ENCODE measurements around the gene SMC1B. TPM values are rescaled to one million over a fixed set of nuclear protein-coding genes. Genes with fewer than 3 reads are reported as not detected.

Gene SMC1B
- total and polyA plus RNA-seq, 2 experiments from 2014 or later, result 0.10 TPM; not detected in 1

- H3K27ac ChIP-seq, result no peak overlapping the region
- no peaks in the 10 kb centered on the region for H3K9me3 ChIP-seq (ENCODE audit: low read depth)
- no peak overlapping the region for H3K4me2 ChIP-seq
- no peaks in the 10 kb centered on the region for H3K9me2 ChIP-seq (replicated peaks; ENCODE audit: insufficient read depth)
- no peaks in the 10 kb centered on the region for H3K27me3 ChIP-seq
- H4K20me1 ChIP-seq (ENCODE audit: insufficient read depth, poor library complexity, severe bottlenecking), result no peaks in the 10 kb centered on the region
- no peaks in the 10 kb centered on the region for H3K36me3 ChIP-seq (replicated peaks; ENCODE audit: insufficient read depth, low read depth)
- WGBS (ENCODE audit: low lambda C conversion rate, missing lambda C conversion rate), result 74% methylated on average over 3 of the region's 3 CpGs
- TF ChIP-seq CTCF (IDR thresholded peaks at IDR 0.05; ENCODE audit: poor library complexity), result no peak
- TF ChIP-seq EZH2 (IDR thresholded peaks at IDR 0.05; ENCODE audit: borderline replicate concordance), result no peak
- TF ChIP-seq EZH2phosphoT487 (IDR thresholded peaks at IDR 0.05; ENCODE audit: low read depth, severe bottlenecking, unreplicated experiment), result no peak
- no peaks in the 10 kb centered on the region for H3K4me1 ChIP-seq (ENCODE audit: insufficient read depth)
- no peaks in the 10 kb centered on the region for H3K79me2 ChIP-seq
- no peak overlapping the region for H3K4me3 ChIP-seq
- H2AFZ ChIP-seq, result no peak overlapping the region
- no peak for DNase-seq (ENCODE audit: low spot score)
Measured at GRCh38 chr22:45366713-45367112, 46.7 kb downstream of the SMC1B start.

- H3K9me2 ChIP-seq (replicated peaks; ENCODE audit: insufficient read depth), result no peaks in the 10 kb centered on the region
- H3K27me3 ChIP-seq, result no peaks in the 10 kb centered on the region
- H4K20me1 ChIP-seq (ENCODE audit: insufficient read depth, poor library complexity, severe bottlenecking), result no peaks in the 10 kb centered on the region
- DNase-seq (ENCODE audit: low spot score), result no peak
- H3K4me2 ChIP-seq, result no peak overlapping the region
- no peaks in the 10 kb centered on the region for H3K4me1 ChIP-seq (ENCODE audit: insufficient read depth)
- no peak overlapping the region for H2AFZ ChIP-seq
- H3K27ac ChIP-seq, result no peak overlapping the region
- TF ChIP-seq CTCF (IDR thresholded peaks at IDR 0.05; ENCODE audit: poor library complexity) (no peak), EZH2 (IDR thresholded peaks at IDR 0.05; ENCODE audit: borderline replicate concordance) (no peak), EZH2phosphoT487 (IDR thresholded peaks at IDR 0.05; ENCODE audit: low read depth, severe bottlenecking, unreplicated experiment) (no peak)
- H3K79me2 ChIP-seq, result no peaks in the 10 kb centered on the region
- H3K4me3 ChIP-seq, result no peak overlapping the region
- WGBS (ENCODE audit: low lambda C conversion rate, missing lambda C conversion rate), result 82% methylated on average over 4 of the region's 4 CpGs
- no peaks in the 10 kb centered on the region for H3K36me3 ChIP-seq (replicated peaks; ENCODE audit: insufficient read depth, low read depth)
- H3K9me3 ChIP-seq (ENCODE audit: low read depth), result no peaks in the 10 kb centered on the region
Measured at GRCh38 chr22:45359627-45360026, 53.8 kb downstream of the SMC1B start.

GRCh38 chr22:45358127-45358526, 55.3 kb downstream of the SMC1B start:
- Histone ChIP-seq H3K27me3 (no peaks in the 10 kb centered on the region), H3K4me1 (ENCODE audit: insufficient read depth) (no peaks in the 10 kb centered on the region), H3K36me3 (replicated peaks; ENCODE audit: insufficient read depth, low read depth) (no peaks in the 10 kb centered on the region), H3K4me2 (no peak overlapping the region), H3K9me2 (replicated peaks; ENCODE audit: insufficient read depth) (no peaks in the 10 kb centered on the region), H3K79me2 (no peaks in the 10 kb centered on the region), H3K9me3 (ENCODE audit: low read depth) (no peaks in the 10 kb centered on the region), H3K4me3 (no peak overlapping the region), H4K20me1 (ENCODE audit: insufficient read depth, poor library complexity, severe bottlenecking) (no peaks in the 10 kb centered on the region), H2AFZ (no peak overlapping the region), H3K27ac (no peak overlapping the region)
- WGBS (ENCODE audit: low lambda C conversion rate, missing lambda C conversion rate), result 100% methylated on average over 1 of the region's 1 CpG
- no peak for DNase-seq (ENCODE audit: low spot score)
- no peak for TF ChIP-seq EZH2phosphoT487 (IDR thresholded peaks at IDR 0.05; ENCODE audit: low read depth, severe bottlenecking, unreplicated experiment)
- no peak for TF ChIP-seq CTCF (IDR thresholded peaks at IDR 0.05; ENCODE audit: poor library complexity)
- TF ChIP-seq EZH2 (IDR thresholded peaks at IDR 0.05; ENCODE audit: borderline replicate concordance), result no peak

GRCh38 chr22:45357490-45357889, 55.9 kb downstream of the SMC1B start:
- Histone ChIP-seq H3K27me3 (no peaks in the 10 kb centered on the region), H4K20me1 (ENCODE audit: insufficient read depth, poor library complexity, severe bottlenecking) (no peaks in the 10 kb centered on the region), H3K27ac (no peak overlapping the region), H3K4me2 (no peak overlapping the region), H3K4me1 (ENCODE audit: insufficient read depth) (no peaks in the 10 kb centered on the region), H3K36me3 (replicated peaks; ENCODE audit: insufficient read depth, low read depth) (no peaks in the 10 kb centered on the region), H3K79me2 (no peaks in the 10 kb centered on the region), H3K9me3 (ENCODE audit: low read depth) (no peaks in the 10 kb centered on the region), H3K4me3 (no peak overlapping the region), H3K9me2 (replicated peaks; ENCODE audit: insufficient read depth) (no peaks in the 10 kb centered on the region), H2AFZ (no peak overlapping the region)
- DNase-seq (ENCODE audit: low spot score), result no peak
- TF ChIP-seq EZH2phosphoT487 (IDR thresholded peaks at IDR 0.05; ENCODE audit: low read depth, severe bottlenecking, unreplicated experiment), result no peak
- TF ChIP-seq CTCF (IDR thresholded peaks at IDR 0.05; ENCODE audit: poor library complexity), result no peak
- TF ChIP-seq EZH2 (IDR thresholded peaks at IDR 0.05; ENCODE audit: borderline replicate concordance), result no peak
- whole genome bisulfite sequencing (ENCODE audit: low lambda C conversion rate, missing lambda C conversion rate), result 96% methylated on average over 1 of the region's 1 CpG

All from hepatocyte (in vitro differentiated cells).